ENCODE data around the gene OR6C75. TPM values are rescaled to one million over a fixed set of nuclear protein-coding genes. Genes with fewer than 3 reads are reported as not detected.

Gene OR6C75
- total RNA-seq, 1 experiment from 2014 or later: not detected

DNA sequence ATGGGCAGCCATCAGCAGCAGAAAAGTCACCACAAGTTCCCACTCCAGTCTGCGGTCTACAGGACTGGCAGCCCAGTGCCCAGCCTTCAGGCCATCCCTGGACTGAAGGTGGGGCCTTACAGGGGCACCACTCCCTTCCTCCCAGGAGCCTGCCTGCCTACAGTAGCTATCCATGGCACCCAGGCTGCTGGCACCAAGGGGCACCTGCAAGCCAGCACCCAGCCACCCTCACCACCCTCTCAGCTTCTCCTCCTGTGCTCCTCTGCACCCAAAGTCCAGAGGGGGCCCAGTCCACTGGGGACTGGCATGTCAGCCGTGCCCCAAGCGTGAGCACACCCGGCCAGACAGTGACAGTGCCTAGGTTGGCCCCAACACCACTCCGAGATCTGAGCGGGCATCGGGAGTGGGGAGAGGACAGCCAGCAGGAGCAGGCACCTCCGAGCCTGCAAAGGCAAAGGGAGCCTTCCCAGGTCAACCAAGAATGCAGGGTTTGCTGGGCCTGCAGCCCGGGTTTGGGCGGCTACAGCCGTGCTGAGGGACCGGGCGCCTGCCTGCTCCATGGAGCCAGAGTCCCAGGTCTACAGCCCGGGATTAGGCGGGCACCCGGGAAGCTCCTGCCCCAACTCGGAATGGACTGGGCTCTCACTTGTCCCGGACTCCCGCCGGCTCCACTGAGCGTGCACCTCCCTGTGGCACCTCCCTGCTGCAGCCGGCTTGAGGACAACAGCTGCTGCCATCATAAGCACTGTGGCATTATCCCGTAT is 29.4 kb downstream of the OR6C75 start:
- H4K20me1 ChIP-seq (ENCODE audit: low read length): no peaks in the 10 kb centered on the region
- H3F3A ChIP-seq (ENCODE audit: low read length, unreplicated experiment): no peaks in the 10 kb centered on the region
- H3K9ac ChIP-seq (ENCODE audit: low read length): no peak overlapping the region
- no peaks in the 10 kb centered on the region for H3K4me1 ChIP-seq (ENCODE audit: insufficient read depth, low read length)
- no peaks in the 10 kb centered on the region for H3K9me2 ChIP-seq (replicated peaks; ENCODE audit: low read length)
- ChIA-PET CTCF (interaction anchor here (0.6 kb wide), 1 partner anchor 227 kb away, joined by 3 read pairs; no protein-coding TSS in a partner anchor), POLR2A (ENCODE audit: unreplicated experiment) (no interaction called here)
- H3K4me2 ChIP-seq (ENCODE audit: low read length): no peak overlapping the region
- no peak for DNase-seq
- TF ChIP-seq EZH2 (IDR thresholded peaks at IDR 0.05; ENCODE audit: low read length, unreplicated experiment) (no peak), EZH2phosphoT487 (IDR thresholded peaks at IDR 0.05; ENCODE audit: borderline replicate concordance, low read length) (no peak), CTCF (conservative IDR thresholded peaks at IDR 0.05; ENCODE audit: low read depth, low read length) (no peak)
- no peak for ATAC-seq
- no peak overlapping the region for H3K4me3 ChIP-seq (ENCODE audit: low read length)
- H3K27ac ChIP-seq (ENCODE audit: low read length): no peak overlapping the region
- peaks cover 34% of the 10 kb centered on the region for H3K27me3 ChIP-seq (ENCODE audit: low read length)
- H3K79me2 ChIP-seq (ENCODE audit: low read length): no peaks in the 10 kb centered on the region
- no peaks in the 10 kb centered on the region for H3K9me3 ChIP-seq (ENCODE audit: low read length)
- H3K36me3 ChIP-seq (ENCODE audit: low read depth, low read length): no peaks in the 10 kb centered on the region
- H2AFZ ChIP-seq (ENCODE audit: low read length): no peak overlapping the region
- intact Hi-C loops (cut with micrococcal nuclease): no loop called here
- no TSS peak for BruUV-seq (replicated peaks)

DNA sequence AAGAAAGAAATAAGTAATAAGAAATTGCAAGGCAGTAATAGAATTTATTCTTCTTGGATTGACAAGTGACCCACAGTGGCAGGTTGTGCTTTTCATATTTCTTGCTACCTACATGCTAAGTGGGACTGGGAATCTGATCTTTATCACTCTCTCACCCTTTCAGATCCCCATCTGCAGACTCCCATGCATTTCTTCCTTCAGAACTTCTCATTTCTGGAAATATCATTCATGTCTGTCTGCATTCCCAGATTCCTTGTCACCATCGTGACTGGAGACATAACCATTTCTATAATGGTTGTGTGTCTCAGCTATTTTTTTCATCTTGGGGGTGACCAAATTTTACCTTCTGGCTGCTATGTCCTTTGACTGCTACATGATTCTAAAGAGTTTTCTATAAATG is 33.6 kb downstream of the OR6C75 start:
- Histone ChIP-seq H3K4me3 (ENCODE audit: low read length) (no peak overlapping the region), H4K20me1 (ENCODE audit: low read length) (no peaks in the 10 kb centered on the region), H3K9me3 (ENCODE audit: low read length) (no peaks in the 10 kb centered on the region), H3K4me2 (ENCODE audit: low read length) (no peak overlapping the region), H3K36me3 (ENCODE audit: low read depth, low read length) (no peaks in the 10 kb centered on the region), H3K4me1 (ENCODE audit: insufficient read depth, low read length) (no peaks in the 10 kb centered on the region), H3K9ac (ENCODE audit: low read length) (no peak overlapping the region), H2AFZ (ENCODE audit: low read length) (no peak overlapping the region), H3K79me2 (ENCODE audit: low read length) (no peaks in the 10 kb centered on the region), H3F3A (ENCODE audit: low read length, unreplicated experiment) (no peaks in the 10 kb centered on the region), H3K9me2 (replicated peaks; ENCODE audit: low read length) (no peaks in the 10 kb centered on the region), H3K27me3 (ENCODE audit: low read length) (peaks cover 59% of the 10 kb centered on the region), H3K27ac (ENCODE audit: low read length) (no peak overlapping the region)
- POLR2A ChIA-PET (ENCODE audit: unreplicated experiment): no interaction called here
- TF ChIP-seq EZH2 (IDR thresholded peaks at IDR 0.05; ENCODE audit: low read length, unreplicated experiment) (no peak), EZH2phosphoT487 (IDR thresholded peaks at IDR 0.05; ENCODE audit: borderline replicate concordance, low read length) (no peak), CTCF (conservative IDR thresholded peaks at IDR 0.05; ENCODE audit: low read depth, low read length) (no peak)
- BruUV-seq (replicated peaks): no TSS peak
- no peak for DNase-seq
- ATAC-seq: no peak
- CTCF ChIA-PET: no interaction called here
- intact Hi-C loops (cut with micrococcal nuclease): no loop called here

GRCh38 chr12:55400229-55400628 is 37.5 kb downstream of the OR6C75 start, which contains the start of gene OR6C65:
Gene OR6C65 (plus strand): TSS chr12:55400529. CDS start chr12:55400529, 0 bp downstream.
- no peak within 1 kb of the TSS for H2AFZ ChIP-seq (ENCODE audit: low read length)
- no peaks in the 10 kb centered on the region for H3F3A ChIP-seq (ENCODE audit: low read length, unreplicated experiment)
- DNase-seq (no peak), ATAC-seq (no peak)
- no peaks in the 10 kb centered on the region for H3K79me2 ChIP-seq (ENCODE audit: low read length)
- CTCF ChIA-PET: no interaction called here
- H3K27ac ChIP-seq (ENCODE audit: low read length): no peak within 1 kb of the TSS
- H4K20me1 ChIP-seq (ENCODE audit: low read length): no peaks in the 10 kb centered on the region
- H3K9me2 ChIP-seq (replicated peaks; ENCODE audit: low read length): no peaks in the 10 kb centered on the region
- peaks cover 34% of the 10 kb centered on the region for H3K27me3 ChIP-seq (ENCODE audit: low read length)
- intact Hi-C loops (cut with micrococcal nuclease): no loop called here
- no peaks in the 10 kb centered on the region for H3K36me3 ChIP-seq (ENCODE audit: low read depth, low read length)
- H3K4me3 ChIP-seq (ENCODE audit: low read length): no peak within 1 kb of the TSS
- POLR2A ChIA-PET (ENCODE audit: unreplicated experiment): no interaction called here
- H3K9ac ChIP-seq (ENCODE audit: low read length): no peak within 1 kb of the TSS
- H3K4me1 ChIP-seq (ENCODE audit: insufficient read depth, low read length): no peaks in the 10 kb centered on the region
- no peak within 1 kb of the TSS for H3K4me2 ChIP-seq (ENCODE audit: low read length)
- H3K9me3 ChIP-seq (ENCODE audit: low read length): no peaks in the 10 kb centered on the region
- no peak for TF ChIP-seq EZH2phosphoT487 (IDR thresholded peaks at IDR 0.05; ENCODE audit: borderline replicate concordance, low read length)
- no peak for TF ChIP-seq EZH2 (IDR thresholded peaks at IDR 0.05; ENCODE audit: low read length, unreplicated experiment)
- no peak for TF ChIP-seq CTCF (conservative IDR thresholded peaks at IDR 0.05; ENCODE audit: low read depth, low read length)
- BruUV-seq (replicated peaks): no TSS peak
